IPS-NIHi7 (cell line): ENCODE data around the gene COL4A1.

Experiments used
- DNase-seq: peaks from one replicate; pipeline ENCODE4 v3.0.0; 2012; ENCODE audit warnings: mixed read lengths; ENCODE audit errors: extremely low spot score

The COL4A1 gene

DNA sequence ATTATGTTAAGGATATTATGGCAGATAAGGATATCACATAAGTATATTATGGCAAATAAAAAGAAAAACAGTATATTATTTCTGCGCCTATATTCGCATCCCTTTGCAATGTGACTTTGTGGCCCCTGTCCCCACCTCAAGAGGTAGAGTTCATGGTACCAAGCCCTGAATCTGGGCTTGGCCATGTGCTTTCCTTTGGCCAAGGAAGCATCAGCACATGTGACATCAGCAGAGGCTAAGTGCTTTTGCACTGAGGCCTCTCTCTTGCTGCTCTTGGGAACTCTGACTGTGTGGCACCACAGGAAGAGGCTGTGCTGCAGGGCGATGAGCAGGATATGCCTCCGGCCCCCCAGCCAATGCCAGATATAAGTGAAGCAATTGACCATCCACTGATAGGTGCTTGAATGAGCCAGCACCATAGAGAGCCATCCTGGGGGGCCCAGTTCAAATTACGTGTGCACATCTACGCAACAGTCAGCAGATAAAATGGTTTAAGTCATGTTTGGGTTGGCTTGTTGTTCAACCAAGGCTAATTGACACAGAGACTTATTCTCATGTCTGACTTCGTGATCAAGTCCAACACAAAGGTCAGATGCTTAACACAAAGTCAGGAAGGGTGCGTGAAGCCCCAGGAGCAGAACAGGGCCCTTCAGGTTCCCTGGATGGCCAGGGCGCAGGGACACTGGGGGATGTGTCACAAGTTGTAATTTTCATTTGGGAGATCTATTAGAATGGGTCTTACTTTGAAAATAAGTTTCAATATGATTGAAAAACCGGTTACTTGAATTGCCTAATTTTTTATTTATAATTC lies 173.3 kb downstream of the COL4A1 start:
- DNase-seq: no peak

DNA sequence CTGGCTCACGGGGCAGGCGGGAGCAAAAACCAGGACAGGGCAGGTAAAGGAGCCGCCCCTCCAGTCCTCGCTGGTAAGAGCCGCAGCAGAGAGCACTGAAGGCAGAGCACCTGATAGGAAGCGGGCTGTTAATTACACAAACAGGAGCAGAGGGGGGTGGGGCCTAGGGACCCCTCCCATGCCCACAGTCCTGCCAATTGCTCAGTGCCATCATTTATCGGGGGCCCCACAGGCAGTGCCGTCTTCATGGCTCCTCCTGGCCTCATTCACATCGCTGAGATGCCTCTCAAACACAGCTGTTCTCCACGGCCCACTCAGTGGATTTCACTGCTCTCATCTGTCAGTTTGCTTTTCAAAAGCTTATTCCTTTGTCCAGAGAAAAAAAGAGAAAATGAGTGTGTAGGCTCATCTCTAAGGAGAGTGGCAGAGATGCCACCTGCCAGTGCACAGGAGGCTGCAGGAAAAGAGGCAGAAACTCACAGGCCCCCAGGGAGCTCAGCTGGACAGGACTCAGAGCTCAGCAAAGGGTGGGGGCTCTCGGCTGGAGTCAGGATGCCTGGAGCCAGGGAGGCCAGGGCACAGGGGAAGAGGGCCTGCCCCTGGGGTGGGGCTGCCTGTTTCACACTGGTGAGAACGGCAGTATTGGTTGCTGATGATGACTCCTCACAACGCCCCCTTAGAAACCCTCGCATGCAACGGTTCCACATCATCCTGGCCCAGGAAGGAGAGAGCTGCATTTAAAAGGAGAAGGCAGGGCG lies 174.6 kb downstream of the COL4A1 start:
- no peak for DNase-seq

DNA sequence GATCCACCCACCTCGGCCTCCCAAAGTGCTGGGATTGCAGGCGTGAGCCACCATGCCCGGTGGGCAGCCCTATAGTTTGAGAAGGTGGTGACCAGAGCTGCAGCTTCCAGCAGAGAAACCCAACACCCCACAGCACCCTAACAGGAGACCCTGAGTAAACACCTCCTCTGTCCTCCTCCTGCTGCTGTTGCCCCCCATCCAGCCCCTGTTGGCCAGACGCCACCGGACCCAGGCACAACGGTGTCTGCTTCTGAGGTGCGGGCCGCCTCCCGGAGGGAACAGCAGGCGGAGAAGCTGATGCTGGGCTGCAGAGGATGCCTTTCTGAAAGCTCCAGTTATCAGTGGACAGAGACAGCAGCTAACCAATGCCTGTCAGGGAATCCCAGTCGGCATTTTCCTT lies 175.5 kb downstream of the COL4A1 start:
- no peak for DNase-seq

DNA sequence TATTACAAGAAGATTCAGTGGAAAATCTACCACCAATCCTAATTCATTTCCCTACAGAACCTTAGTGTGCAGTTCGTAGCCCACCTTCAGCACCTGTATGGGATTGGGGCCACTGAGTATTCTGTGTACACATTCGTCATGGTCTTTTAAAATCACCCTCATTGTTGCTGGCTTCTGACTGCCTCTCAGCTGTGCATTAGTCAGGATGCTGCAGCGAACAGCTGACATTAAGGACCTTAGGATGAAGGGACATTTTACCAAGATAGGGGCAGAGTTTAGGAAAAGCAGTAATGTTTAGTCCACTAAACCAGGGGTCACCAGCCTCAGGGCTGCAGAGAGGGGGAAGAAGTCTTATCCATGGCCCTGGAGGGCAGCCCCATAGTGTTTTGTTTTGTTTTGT lies 176.5 kb downstream of the COL4A1 start:
- DNase-seq: no peak

DNA sequence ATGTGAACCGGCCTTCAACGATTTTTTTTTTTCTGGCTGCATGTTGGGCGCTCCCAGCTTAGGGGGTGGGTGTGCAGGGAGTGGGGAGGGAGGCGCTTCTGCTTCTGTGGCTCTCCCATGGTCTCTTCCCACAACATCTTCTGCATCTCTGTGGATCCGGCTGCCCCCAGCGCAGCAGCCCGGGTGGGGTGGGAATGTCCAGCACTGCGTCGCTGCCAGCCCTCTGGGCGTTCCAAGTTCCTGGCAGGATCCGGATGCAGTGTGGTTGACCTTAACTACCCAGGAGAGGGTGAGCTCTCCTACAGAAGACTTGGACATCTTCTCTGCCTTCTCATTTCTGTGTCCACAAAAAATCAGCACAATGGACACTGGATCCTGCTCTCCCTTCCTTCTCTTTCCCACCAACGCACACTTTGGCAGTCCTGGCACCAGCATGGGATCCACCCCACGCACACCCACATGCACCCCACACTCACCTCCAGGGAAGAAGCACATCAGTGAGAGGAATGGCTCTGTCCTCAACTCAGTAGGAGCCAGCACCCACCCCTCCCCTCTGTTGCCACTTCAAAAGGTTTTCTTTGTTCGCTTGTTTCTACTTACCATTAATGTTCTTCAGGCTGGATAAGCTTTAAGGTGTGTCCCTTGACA lies 177.3 kb downstream of the COL4A1 start:
- no peak for DNase-seq

DNA sequence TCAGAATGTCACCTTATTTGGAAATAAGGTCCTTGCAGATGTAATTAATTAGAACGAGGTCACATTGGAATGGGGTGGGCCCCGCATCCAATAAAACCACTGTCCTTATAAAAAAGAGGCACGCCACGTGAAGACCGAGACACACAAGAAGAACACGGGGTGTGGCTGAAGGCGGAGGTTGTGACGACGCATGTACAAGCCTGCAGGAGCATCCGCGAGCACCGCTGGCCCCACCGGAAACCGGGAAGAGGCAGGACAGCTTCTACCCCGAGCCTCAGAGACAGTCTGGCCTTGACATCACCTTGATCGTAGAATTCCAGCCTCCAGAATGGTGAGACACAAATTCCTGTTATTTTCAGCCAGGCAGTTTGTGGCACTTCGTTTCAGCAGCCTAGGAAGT lies 177.9 kb downstream of the COL4A1 start:
- no peak for DNase-seq

DNA sequence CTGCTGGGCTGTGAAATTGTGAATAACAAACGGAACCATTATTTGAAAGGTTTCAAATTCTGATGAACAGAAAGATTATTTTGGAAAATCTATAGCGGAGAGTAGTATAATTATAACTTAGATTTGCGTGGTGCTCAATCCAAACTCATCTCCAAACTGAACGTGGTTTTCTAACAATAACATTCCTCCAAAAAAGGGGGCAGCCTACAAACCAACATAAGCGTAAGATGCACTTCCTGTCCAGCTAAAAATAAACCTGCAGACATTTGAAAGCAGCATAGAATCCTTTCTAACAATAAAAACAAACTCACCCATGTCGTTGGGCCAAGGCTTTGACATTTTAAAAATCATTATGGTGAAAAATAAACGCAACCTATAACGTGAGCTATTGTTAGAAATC lies 178.4 kb downstream of the COL4A1 start:
- DNase-seq: no peak

DNA sequence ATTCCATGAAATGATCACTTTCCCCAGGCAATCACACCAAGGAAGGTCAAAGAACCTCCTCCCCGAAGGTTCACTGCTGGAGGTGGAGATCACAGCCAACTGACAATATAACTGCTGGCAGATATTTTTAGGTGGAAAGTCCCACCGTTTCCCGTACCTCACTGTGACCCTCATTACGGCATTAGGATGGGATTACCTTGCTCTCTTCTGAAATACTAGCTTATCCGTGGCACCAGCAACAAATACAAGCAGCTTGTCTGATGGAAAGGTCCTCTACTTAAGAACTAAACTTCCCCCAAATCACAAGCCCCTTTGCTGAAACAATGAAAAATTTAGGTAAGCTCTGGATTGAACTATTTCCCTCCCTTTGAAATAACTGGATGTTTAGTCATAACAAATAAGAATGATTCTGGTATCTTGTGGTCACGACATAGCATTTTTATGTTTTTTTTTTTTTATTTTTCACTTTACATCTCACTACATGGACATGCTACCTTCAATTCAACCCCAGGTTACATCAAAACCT lies 178.9 kb downstream of the COL4A1 start:
- no peak for DNase-seq

DNA sequence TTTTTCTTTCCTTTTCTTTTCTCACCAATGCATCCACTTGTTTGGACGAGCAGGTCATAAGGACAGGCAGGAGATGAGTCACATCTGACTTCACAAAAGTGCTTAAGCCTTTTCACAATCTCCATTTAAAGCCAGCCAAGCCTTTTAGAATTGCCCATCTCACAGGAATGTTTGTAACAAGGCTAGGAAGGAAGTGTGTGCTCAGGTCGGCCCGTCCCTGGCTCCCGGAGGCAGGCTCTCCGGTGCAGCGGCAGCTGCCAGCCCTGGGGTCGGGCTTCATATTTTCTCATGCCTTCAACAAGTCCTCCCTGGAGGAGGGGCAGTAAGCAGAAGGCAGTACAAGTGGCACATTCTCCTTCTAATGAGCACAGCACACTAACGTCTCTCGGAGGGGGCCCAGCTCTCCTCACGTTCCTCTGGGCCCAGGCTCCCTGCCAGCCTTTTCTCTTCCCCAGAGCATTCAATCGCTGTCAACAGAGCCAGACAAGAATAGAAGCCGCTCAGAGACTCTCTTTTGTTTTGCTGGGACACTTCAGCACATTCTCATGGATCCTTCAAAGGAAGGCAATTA lies 180.5 kb downstream of the COL4A1 start:
- peak; percentile 35 for DNase-seq

DNA sequence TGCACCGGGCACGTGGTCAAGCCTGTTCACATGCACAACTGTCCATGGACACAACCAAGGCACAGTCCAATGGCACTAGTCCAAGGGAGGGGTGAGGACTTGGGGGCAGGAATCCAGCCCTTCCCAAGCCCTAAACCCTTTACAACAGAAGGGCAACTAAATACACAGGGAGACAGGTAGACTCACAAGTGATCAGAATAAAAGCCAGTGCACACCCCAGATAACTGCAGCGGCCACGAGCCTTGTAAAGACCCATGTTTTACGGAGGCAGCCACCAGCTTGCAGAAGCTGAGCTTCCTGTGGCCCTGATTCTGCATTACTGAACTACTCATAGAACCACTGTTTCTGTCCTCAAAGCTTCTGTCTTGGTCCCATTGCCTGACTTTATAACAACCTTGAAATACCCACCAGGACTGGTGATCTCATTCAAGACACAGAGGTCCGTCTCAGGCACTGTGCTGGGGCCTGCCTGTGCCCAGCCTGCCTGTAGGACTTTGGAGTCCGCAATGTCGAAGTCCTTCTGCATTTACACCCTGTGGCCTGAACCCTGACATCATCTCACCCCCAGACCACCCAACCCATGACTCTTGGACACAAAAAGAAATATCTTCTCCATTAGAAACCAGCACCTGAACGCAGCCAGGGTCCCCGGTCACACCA lies 181.2 kb downstream of the COL4A1 start:
- DNase-seq: no peak

DNA sequence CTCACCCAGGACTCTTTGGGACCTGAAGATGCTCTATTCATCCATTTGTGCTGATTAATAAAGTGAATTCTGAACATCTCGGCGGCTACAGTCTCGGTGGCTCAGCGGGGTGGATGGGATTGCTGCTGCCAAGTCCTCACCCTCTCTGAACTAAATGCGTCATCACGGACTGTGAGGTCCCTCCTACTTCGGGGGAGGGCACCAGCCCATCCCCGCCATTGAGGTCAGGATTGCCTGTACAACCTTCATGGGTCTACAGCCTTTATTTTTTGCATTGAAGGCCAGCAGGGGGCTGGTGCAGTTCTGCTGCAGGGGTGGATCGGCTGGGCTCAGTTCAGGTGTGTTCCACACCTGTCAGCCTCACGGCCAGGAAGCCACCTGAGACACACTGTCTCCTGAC lies 181.8 kb downstream of the COL4A1 start:
- no peak for DNase-seq

DNA sequence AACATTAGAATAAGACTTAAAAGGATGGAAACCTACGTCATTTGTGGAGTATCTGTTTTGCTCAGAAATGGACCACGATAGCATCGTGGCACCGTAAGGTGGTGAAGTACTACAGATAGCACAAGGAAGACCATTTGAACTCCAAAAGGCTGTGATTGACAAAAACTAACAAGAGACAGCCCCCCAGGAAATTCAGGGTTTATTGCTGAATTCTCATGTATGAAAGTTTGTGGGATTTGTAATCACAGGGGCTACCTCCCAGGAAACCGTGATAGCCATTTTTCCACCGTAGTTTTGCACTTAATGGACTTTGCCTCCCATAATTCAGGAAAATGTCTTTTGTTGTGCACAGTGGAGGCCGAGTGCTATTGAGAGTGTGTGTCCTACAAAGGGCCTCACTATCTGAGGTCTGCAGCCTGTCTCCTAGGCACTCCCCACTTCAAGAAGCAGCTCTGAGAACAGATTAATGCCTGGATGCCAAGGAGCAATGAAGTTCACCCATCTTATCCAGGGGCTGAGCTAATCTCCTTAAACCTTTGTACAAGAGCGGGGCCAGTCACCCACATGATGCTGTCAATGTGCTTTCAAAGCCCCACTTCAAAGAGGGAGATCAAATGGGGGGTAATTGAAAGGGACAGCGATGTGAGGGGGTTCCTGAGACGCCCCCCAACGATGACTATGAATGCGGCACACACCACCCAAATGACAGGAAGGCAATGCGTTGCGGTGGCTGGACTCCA lies 182.6 kb downstream of the COL4A1 start:
- DNase-seq: no peak

DNA sequence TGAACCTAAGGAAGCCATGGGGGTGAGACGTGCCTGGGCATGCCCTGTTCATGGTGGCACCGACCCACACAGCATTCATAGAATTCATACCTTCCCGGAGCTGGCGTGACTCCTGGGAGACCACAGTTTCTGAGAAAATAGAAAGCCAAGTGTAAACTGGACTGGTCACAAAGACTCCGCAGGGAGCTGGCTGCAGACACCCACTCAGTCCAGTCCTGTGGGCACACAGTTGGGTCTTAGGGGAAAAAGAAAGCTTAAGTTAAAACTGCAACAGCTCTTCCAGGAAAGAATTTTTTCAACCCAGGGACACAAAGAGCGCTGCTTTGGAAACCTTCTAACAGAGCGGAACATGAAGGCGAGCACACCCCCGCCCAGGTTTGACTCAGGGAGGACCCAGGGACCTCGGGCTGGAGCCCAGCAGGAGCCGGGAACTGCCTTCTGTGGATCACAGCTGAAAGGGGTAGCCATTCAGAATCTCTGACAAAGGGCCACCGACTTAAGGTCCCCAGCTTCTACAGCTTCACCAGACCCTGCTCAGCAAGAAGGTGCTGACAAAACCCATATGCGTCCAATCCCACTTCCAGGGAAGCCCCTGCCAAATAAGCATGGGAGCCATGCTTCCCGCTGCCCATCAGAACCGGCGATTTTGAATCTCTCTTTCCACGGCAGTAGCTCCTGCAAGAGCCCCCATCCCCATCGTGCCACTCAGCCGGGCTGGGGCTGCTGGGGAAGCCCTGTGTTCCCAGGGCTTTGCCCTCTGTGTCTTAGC lies 183.7 kb downstream of the COL4A1 start:
- DNase-seq: no peak

DNA sequence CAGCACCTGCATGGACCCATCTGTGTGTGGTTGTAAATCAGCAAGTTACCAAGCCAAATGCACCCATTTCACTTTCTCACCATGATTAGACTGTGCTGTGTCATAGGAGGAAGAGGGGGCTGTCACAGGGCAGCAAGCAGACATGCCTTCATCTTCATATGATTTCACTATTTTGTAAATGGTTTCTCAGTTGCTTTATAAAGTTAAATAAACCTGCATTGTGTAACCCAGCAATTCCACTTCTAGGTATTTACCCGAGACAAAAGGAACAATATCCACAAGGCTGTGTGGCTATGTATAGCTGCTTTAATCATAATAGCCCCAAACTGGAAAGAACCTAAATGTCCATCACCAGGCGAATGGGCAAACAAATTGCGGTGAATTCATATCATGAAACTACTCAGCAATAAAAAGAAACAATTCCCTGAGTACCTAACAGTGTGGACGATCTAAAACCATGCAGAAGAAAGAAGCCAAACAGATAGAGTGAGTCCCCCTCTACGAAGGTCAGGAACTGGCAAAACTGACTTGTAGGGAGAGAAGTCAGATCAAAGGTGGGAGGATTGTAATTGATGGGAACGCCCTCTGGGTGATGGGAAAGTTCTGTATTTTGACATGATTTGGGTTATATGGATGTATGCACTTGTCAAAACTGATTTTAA lies 185.4 kb downstream of the COL4A1 start:
- DNase-seq: no peak

DNA sequence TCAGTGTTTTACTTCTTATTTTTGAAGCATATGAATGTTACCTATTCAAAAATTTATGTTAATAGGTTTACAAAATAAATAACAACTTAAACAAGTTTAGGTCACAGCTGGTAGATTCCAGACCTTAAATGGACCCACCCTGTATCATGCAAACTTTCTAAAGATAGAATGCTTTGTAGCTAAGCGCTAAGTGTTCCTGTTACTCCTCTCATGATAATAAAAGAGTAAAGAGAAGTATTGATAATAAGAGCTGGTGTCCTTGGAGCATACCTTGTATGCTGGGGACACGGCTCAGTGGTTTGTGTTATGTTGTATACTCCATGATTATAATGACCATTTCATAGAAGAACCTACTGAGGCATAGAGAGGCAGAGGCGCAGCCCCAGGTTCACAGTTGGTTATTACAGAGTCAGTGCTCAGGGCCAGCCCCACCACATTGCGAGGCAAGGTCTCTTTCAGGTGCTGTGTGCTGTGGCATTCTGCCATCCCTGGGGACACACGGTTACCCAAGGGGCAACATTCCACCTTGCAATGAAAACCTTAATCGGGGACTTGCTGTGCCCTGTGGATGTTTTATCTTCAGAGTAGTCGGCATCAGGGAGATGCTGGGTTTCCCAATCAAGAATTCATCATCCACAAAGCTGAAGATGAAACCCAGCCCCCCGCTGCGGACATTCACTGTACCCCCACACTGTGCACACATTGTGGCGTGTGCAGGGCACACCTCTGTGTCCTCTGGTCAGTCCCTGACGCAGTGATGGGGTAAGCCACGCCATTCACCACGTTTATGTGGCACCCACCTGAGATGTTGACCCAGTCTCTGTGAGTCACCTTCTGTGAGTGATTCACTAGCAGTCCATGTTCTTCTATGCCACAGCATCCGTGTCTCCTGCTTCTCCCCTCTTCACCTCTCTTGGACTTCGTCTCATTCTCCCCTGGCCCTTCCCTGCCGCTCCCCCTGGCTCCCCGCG lies 186.7 kb downstream of the COL4A1 start:
- no peak for DNase-seq

DNA sequence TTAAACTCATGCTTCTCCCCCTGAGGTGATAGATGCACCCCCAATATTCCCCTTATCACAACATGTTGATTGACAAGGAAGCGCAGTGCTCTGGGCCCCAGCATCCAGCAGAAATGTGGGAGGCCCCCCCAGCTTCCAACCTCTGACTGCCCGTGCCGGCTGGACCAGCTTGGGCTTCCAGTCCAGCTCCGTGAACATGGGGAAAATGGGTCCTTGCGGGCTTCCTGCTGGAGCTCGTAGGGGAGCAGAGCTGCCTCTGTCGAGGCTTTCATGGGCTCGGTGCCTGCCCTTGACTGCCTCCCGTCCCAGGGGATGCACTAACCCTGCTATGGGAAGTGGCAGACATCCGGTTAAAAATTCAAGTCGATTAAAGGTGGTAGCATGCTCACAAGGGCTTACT lies 188.9 kb downstream of the COL4A1 start:
- no peak for DNase-seq

DNA sequence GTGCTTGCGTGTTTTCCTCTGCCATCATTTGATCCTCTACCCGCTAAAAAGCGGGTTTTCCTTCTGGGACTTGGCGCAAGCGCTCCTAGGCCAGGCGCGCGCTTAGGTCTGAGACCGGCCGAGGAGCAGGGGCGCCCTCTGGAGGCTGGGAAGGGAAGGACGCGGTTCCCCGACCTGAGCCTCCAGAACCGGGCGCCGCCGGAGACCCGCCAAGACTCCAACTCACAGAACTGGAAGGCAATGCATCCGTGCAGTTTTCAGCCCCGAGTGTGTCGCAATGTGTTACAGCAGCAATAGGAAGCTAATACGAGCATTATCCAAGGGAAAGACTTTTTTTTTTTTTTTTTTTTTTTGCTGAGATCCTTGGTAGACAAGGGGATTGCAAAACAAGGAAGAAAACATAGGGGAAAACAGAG lies 190.9 kb downstream of the COL4A1 start:
- DNase-seq: peak; percentile 89

DNA sequence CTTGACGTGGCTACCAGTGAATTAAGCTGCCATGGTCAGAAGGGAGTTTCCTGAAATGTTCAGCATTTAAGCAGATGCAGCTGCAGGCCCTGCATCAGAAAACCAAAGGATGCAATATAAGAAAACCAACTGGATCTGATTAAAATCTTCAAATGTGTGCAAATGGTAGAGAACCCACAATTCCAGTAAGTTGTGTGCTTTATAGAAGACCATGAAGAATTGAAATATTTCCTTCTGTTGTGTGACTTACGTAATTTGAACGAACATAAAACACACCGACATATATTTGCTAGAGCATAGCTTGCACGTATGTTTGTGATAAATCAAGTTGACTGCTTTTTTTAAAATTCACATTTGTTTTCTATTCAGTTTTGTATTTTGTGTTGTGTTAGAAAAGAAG lies 191.4 kb downstream of the COL4A1 start:
- no peak for DNase-seq
